MM.1S (cell line): Measurements from ENCODE around the gene CASP9.

Source experiments
- CTCF ChIP-seq: fragments of 300-600 bp; sonication (generic); IDR thresholded peaks from 2 replicates; pipeline ENCODE4 v1.5.1; 2016; ENCODE audit warnings: antibody characterized with exemption, low read length, mixed read lengths
- EZH2 ChIP-seq: fragments of 300-600 bp; sonication (generic); optimal IDR thresholded peaks from 2 replicates; pipeline ENCODE3; 2017; ENCODE audit warnings: low read depth, mild to moderate bottlenecking, antibody characterized with exemption, low read length, mixed read lengths
- EZH2phosphoT487 ChIP-seq: fragments of 300-600 bp; sonication (generic); IDR thresholded peaks from 2 replicates; pipeline ENCODE4 v1.6.1; 2018; ENCODE audit warnings: antibody characterized with exemption, low read length

- no peak for TF ChIP-seq CTCF
- no peak for TF ChIP-seq EZH2
- TF ChIP-seq EZH2phosphoT487 = no peak
These were observed 58.3 kb downstream of the CASP9 start for GRCh38 chr1:15465674-15466073.
